Measurements from ENCODE around the gene KRTAP12-4.
"Not testable (repeated sequence)": the region's sequence is repeated elsewhere in the genome, so short reads cannot be mapped to it uniquely, and the experiment has no call there.

Gene KRTAP12-4

GRCh38 chr21:44686843-44687561 is 32.5 kb upstream of the KRTAP12-4 start:
- no peak overlapping the region for H3K4me3 ChIP-seq (ENCODE audit: low read depth, low read length)
- DNase-seq (ENCODE audit: low read depth, low spot score) = no peak
- TF ChIP-seq CTCF (IDR thresholded peaks at IDR 0.05; ENCODE audit: insufficient read depth, low read length, missing control alignments) = no peak
- ChIA-PET POLR2A (no interaction called here), CTCF (no interaction called here)

GRCh38 chr21:44686000-44686781 is 31.7 kb upstream of the KRTAP12-4 start:
- no peak overlapping the region for H3K4me3 ChIP-seq (ENCODE audit: low read depth, low read length)
- no peak for DNase-seq (ENCODE audit: low read depth, low spot score)
- ChIA-PET POLR2A (no interaction called here), CTCF (no interaction called here)
- no peak for TF ChIP-seq CTCF (IDR thresholded peaks at IDR 0.05; ENCODE audit: insufficient read depth, low read length, missing control alignments)

- POLR2A ChIA-PET; H3K4me3 ChIP-seq (ENCODE audit: low read depth, low read length); DNase-seq (ENCODE audit: low read depth, low spot score); CTCF ChIA-PET: not testable (repeated sequence)
These were observed 30.6 kb upstream of the KRTAP12-4 start for GRCh38 chr21:44685050-44685449.

- CTCF ChIA-PET = no interaction called here
- POLR2A ChIA-PET = no interaction called here
- DNase-seq (ENCODE audit: low read depth, low spot score) = no peak
- TF ChIP-seq CTCF (IDR thresholded peaks at IDR 0.05; ENCODE audit: insufficient read depth, low read length, missing control alignments) = no peak
- H3K4me3 ChIP-seq (ENCODE audit: low read depth, low read length) = no peak overlapping the region
These were observed 30.0 kb upstream of the KRTAP12-4 start for GRCh38 chr21:44684483-44684882.

- H3K4me3 ChIP-seq (ENCODE audit: low read depth, low read length) = no peak overlapping the region
- no peak for TF ChIP-seq CTCF (IDR thresholded peaks at IDR 0.05; ENCODE audit: insufficient read depth, low read length, missing control alignments)
- no peak for DNase-seq (ENCODE audit: low read depth, low spot score)
- CTCF ChIA-PET = no interaction called here
- POLR2A ChIA-PET = no interaction called here
These were observed 29.6 kb upstream of the KRTAP12-4 start for GRCh38 chr21:44684077-44684476.

- no peak for TF ChIP-seq CTCF (IDR thresholded peaks at IDR 0.05; ENCODE audit: insufficient read depth, low read length, missing control alignments)
- POLR2A ChIA-PET = no interaction called here
- CTCF ChIA-PET = interaction anchor here (1.2 kb wide), 1 partner anchor 13 kb away, joined by 3 read pairs; no protein-coding TSS in a partner anchor
- no peak overlapping the region for H3K4me3 ChIP-seq (ENCODE audit: low read depth, low read length)
- DNase-seq (ENCODE audit: low read depth, low spot score) = no peak
These were observed 28.2 kb upstream of the KRTAP12-4 start for GRCh38 chr21:44682580-44683151.
